Measurements from ENCODE around the gene DND1.
"Not testable (repeated sequence)": the region's sequence is repeated elsewhere in the genome, so short reads cannot be mapped to it uniquely, and the experiment has no call there.

GRCh38 chr5:140708787-140709186, 35.4 kb upstream of the DND1 start:
- not testable (repeated sequence) for TF ChIP-seq CTCF (IDR thresholded peaks at IDR 0.05; ENCODE audit: low read depth, low read length); EZH2phosphoT487 (IDR thresholded peaks at IDR 0.05; ENCODE audit: low read depth)
